Muscle of arm (tissue), 12 donors: ENCODE measurements around the gene FAM117B. TPM values are rescaled to one million over a fixed set of nuclear protein-coding genes. Genes with fewer than 3 reads are reported as not detected.
A peak's percentile ranks its signal among the peaks of the same experiment; 100 is the strongest.
"Not testable (repeated sequence)": the region's sequence is repeated elsewhere in the genome, so short reads cannot be mapped to it uniquely, and the experiment has no call there.

Experiments
- DNase-seq: peaks from one replicate; pipeline ENCODE4 v3.0.0-alpha.2; 2013
- polyA plus RNA-seq, 12 donors: library from polyadenylated mRNA; unstranded; fragments of 120-200 nt; gene quantifications; one replicate each; pipeline ENCODE4 v1.2.1, GENCODE V29; 2013; ENCODE audit not compliant: insufficient read length in 12 of 12

Gene FAM117B
- polyA plus RNA-seq, 12 donors, result 3.1 to 6.5 (median 3.9) TPM; not detected in 1

DNA sequence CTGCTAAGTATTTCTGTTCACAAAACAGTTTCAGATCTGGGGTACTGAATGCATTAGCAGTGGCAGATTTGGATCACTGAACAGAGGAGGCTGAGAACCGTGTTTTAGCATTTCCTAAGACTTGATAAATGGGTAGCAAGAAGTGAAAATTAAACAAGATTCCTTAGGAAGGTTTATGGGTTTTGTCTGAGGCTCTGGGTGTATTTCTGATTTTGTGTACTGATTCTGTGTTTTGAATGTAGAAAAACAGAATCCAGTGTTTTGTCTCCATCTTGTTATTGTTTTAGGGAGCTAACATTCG, 1.4 kb downstream of the FAM117B start:
- no peak for DNase-seq

GRCh38 chr2:202638721-202639120, 4.0 kb downstream of the FAM117B start:
- no peak for DNase-seq

- DNase-seq, result no peak
These were observed 4.5 kb downstream of the FAM117B start for GRCh38 chr2:202639231-202639630.

DNA sequence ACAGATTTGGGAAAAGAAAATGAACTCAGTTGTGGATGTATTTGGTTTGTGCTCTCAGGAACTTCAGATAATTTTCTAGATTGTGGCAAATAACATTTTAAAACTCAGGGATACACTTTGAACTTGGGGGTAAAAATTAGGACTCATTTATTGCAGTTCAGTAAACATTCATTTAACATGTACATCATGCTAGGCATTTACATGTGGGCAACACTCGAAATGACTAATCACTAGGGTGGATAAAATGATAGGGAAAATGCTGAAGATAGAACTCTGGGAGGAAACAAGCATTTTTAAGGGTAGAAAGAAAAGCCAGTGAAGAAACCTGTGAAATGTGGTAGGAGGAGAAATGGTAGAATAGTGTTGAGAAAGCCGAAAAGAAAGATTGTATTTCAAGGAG, 7.8 kb downstream of the FAM117B start:
- no peak for DNase-seq

DNA sequence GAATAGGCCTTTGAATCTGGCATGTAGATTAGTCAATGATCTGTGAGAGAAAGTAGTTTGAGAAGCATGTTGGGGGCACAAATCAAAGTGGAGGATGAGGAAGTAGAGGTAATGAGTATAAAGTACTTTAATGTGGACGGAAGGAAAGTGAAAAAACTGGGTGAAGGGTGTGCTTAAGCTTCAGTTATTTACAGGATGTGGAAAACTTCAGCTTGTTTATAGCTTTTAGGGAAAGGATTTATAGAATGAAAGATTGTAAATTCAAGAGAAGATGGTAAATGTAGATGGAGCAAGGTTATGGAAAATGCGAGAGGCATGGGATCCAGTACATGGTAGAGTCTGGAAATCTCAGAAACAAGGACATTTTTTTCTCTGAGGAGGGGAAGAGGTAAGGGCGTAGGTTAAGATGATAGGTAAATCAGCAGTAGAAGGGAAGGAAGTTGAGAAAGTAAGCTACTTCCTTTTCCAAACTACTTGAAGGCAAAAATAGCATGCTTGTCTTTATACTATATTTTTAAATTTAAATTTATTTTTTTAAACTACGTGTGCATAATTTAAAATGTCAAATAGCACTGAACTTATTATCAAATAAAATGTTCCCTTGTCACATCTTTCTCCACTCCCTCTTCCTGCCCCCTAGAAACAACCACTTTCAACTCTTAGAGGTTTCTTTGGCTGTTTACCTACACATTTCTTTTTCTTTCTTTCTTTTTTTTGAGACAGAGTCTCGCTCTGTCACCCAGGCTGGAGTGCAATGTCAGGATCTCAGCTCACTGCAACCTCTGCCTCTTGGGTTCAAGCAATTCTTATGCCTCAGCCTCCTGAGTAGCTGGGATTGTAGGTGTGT, 8.5 kb downstream of the FAM117B start:
- no peak for DNase-seq

- no peak for DNase-seq
These were observed 17.4 kb downstream of the FAM117B start for GRCh38 chr2:202652119-202652518.

DNA sequence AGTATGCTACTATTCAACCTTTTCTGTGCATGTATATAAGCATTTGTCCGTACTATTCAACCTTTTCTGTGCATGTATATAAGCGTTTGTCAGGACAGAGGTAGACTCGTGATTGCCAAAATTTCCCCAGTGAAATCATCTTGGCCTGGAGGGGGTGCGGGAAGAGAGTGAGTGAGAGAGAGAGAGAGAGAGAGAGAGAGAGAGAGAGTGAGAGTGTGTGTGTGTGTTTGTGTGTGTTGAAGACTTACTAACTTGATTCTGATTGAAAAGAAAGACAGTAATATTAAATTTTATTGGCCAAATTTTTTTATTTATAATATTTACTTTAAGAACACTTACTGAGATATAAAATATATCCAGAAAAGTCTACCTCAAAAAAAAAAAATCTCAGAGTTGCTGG, 19.1 kb downstream of the FAM117B start:
- DNase-seq, result no peak

DNA sequence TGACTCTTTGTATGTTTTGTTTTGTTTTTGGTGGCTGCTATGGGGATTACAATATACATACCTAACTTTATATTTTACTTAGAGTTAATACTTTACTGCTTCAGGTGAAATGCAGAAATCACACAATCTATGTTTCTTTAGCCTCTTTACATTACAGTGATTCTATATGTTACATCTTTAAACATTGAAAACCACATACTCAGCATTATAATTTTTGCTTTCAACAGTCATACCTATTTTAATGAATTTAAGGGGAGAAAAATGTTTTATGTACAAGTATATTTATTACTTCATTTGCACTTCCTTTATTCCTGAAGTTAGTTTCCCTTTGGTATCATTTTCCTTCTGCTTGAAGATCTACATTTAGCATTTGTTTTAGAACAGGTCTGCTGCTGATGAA, 23.1 kb downstream of the FAM117B start:
- no peak for DNase-seq

DNA sequence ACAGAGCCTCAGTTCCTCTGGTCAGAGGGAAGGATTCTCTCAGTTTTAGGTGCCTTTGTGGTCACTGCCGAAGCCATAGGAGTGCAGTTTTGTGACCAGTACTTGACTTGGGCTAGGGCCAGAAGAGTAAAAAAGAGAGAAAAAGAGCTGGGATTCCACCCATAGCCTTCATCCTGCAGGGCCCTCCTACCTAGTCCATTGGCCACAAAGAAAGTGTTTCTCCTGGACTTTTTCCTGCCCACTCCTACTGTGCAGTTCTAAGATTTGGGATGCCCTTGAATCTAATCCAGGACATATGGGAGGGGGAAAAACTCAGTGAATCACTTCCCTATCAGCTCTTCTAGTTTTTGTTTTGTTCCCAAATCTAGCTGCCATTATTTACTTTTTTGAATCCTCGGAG, 26.0 kb downstream of the FAM117B start:
- DNase-seq, result no peak

DNA sequence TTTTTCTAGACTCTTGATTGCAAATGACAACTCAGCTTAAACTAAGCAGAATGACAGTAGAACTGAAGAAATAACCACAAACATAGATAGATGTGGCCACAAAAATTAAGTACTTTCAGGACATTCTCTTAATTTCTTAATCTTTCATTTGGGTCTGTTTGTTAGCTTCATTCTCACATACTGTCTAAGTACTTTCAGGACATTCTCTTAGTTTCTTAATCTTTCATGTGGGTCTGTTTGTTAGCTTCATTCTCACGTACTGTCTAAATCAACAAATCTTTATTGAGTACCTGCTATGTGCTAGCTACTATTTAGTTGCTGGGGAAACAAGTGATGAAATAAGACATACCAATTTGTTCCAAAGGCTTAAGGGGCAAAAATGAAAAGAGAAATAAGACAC, 35.1 kb downstream of the FAM117B start:
- no peak for DNase-seq

GRCh38 chr2:202671317-202672035, 36.7 kb downstream of the FAM117B start:
- peak; percentile 47 for DNase-seq

- DNase-seq, result not testable (repeated sequence)
These were observed 40.3 kb downstream of the FAM117B start for GRCh38 chr2:202675097-202675496.

GRCh38 chr2:202679980-202680379, 45.2 kb downstream of the FAM117B start:
- no peak for DNase-seq

DNA sequence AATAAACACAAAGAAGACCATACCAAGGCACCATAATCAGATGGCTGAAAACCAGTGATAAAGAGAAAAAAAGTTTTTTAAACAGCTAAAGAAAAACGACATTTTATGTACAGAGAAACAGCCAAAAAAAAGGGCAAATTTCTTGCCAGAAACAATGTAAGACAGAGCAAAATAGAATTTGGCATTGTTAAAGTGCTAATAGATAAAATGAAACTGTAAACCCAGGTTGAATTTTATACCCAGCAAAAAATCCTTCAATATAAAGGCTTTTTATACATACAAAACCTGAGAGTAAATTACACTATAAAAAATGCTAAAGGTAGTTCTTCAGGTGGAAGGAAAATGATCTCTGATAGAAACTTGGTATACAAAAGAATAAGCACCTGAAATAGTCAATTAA, 45.7 kb downstream of the FAM117B start:
- DNase-seq, result no peak

GRCh38 chr2:202681688-202682205, 47.0 kb downstream of the FAM117B start:
- DNase-seq, result no peak

DNA sequence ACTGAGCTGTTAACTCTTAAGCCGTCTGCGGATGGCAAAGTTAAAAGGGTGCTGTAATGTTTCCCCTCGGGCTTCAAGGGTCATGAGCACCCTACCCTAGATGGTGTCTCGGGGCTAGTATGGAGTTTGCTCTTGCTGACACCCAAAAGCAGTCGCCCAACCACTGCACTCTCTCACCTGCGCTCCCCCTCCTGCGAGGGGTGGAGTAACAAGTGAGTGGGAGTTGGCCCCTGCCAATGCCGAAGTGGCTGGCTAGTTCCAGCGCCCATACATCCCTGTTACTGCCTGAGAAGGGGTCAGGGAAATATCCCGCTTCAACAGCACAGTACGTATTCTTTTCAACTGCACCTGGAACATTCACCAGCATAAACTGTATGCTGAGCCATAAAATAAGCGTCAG, 47.5 kb downstream of the FAM117B start:
- DNase-seq, result no peak

- DNase-seq, result no peak
These were observed 52.5 kb downstream of the FAM117B start for GRCh38 chr2:202687276-202687675.

- DNase-seq, result no peak
These were observed 54.7 kb downstream of the FAM117B start for GRCh38 chr2:202689459-202689858.

DNA sequence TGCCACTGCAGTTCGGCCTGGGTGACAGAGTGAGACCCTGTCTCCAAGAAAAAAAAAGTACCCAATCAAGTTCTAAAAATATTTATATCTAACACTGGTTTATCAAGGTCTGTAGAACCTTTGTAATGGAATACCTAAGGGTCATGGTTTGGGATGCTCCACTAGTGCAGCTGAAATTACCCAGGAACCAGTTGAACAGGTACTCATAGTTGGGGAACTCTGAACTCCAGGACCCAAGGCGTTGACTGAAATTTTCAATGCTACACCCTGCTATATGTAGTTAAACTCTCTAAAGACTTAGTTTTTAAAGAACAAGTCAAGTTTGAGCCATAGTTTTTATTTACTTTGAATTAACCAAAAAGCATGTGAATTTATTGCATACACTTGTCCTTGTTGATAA, 55.1 kb downstream of the FAM117B start:
- no peak for DNase-seq

- no peak for DNase-seq
These were observed 55.6 kb downstream of the FAM117B start for GRCh38 chr2:202690321-202690900.

DNA sequence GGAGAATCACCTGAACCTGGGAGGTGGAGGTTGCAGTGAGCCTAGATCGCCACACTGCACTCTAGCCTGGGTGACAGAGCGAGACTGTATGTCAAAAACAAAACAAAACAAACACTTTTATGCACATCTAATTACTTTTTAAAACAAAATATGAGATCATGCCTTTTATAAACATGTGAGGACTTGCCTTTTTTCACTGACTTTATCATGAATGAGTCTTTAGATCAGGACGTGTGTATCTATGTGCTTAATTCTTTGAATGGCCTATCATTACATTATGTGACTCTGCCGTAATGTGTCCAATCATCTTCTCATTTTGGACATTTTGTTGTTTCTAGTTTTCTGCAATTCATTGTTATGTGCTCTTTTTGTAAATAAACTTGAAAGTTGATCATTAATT, 58.7 kb downstream of the FAM117B start:
- DNase-seq, result no peak

DNA sequence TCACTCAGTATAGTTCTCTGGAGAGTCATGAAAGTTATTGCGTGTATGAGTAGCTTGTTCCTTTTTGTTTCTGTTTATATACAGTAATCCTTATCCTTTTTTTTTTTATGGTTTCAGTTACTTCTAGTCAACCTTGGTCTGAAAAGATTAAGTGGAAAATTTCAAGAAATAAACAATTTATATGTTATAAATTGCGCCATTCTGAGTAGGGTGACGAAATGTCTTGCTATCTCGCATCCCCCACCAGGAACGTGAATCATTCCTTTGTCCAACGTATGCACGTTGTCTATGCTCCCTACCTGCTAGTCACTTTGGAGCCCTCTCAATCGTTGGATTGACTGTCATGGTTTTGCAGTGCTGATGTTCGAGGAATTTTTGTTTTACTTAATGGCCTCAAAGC, 60.4 kb downstream of the FAM117B start:
- DNase-seq, result no peak
